ENCODE data around the gene CDK4.

CDK4 gene

DNA sequence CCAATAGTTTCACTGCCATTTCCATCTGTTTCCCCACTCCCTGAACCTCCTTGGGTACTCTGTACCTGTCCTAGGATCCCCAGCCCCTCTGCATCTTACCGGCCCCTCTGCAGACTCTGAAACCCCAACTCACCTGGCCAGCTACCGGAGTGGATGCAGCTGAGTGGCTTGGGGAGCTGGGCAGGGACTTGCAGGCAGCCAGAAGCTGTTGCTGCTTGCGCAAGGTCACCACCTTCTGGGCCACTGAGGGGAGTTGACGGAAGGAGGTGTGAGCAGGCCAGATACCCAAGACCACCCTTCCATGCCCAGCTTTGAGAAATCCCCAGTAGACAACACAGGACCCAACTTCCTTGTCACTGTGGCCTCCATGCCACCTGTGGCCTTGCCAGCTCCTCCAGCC, 19.8 kb downstream of the CDK4 start:
- Mint-ChIP-seq H3K4me3 (no peak overlapping the region), H3K9me3 (ENCODE audit: low read depth) (no peaks in the 10 kb centered on the region), H3K27me3 (no peaks in the 10 kb centered on the region), H3K4me1 (ENCODE audit: low read depth) (peaks cover 10% of the 10 kb centered on the region), H3K36me3 (peaks cover 9% of the 10 kb centered on the region), H3K27ac (peak overlapping the region; percentile 22)

DNA sequence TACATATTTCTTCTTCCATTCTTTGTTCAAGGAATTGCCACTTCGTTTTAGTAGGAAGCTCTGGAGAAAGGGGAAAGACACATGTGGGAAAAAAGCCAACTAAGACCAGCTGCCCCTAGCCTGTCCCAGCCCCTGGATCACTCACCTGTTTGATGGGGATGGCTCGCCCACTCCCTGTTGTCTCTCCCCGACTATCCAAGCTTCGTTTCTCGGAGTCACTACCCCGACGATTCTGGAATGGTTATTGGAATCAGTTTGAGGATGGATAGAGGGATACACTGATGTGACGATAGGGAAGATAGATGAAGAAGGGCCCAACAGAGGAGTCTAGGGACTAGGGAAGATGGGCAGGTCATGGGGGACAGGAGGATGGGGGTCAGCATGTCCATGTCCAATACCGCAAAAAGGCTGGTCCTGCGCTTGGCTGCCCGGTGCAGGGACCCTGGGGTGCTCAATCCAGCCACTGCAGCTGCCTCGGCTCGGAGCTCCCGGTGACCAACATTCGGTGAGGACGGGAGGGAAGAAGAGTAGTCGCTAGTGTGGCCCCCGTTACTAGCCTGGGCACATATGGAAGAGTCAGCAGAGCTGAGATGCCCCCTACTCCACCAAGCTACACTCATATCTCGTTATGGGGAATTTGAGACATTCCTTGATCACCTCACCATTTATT, 20.6 kb downstream of the CDK4 start:
- H3K9me3 Mint-ChIP-seq (ENCODE audit: low read depth): no peaks in the 10 kb centered on the region

DNA sequence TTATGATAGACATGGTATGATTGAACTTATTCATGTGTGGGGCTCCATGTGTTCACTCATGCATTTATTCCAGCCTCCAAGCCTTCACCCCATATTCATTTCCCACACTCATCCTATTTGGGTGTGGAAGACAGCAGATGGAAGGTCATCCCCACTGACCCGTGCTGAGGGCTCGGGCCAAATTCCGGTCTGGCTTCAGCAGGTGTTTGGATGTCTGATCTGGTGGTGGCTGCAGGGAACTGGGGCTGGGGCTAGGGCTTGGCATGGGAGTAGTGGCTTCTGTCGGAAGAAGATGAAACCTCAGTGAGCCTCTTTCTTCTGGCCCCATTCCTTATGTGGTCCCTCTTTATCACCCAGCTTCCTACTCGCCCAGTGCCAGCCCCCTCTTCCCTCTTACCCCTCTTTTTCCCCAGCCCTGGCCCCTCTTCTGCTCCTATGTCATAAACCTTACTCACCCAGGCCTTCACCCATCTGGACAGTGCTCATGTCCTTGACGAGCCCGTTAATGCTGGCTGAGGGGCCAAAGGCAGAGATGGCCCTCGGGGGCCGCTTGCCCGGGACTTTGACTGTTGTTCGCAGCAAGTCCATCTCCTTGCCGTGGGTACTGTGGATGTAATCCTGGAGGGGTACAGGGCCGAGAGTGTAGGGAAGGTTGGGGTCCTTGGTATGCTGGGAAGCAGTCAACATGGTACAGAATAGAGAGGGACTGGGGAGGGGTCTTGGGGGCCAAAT, 21.6 kb downstream of the CDK4 start:
- Mint-ChIP-seq H3K27ac (no peak overlapping the region), H3K4me1 (ENCODE audit: low read depth) (peaks cover 4% of the 10 kb centered on the region), H3K27me3 (no peaks in the 10 kb centered on the region), H3K36me3 (peaks cover 9% of the 10 kb centered on the region), H3K9me3 (ENCODE audit: low read depth) (no peaks in the 10 kb centered on the region), H3K4me3 (no peak overlapping the region)

More for the DNA sequence above, 20.6 kb downstream of the CDK4 start:
- H3K4me1 Mint-ChIP-seq (ENCODE audit: low read depth): peaks cover 6% of the 10 kb centered on the region
- no peaks in the 10 kb centered on the region for H3K27me3 Mint-ChIP-seq
- peak overlapping the region; percentile 66 for H3K27ac Mint-ChIP-seq
- peaks cover 9% of the 10 kb centered on the region for H3K36me3 Mint-ChIP-seq
- H3K4me3 Mint-ChIP-seq: no peak overlapping the region

DNA sequence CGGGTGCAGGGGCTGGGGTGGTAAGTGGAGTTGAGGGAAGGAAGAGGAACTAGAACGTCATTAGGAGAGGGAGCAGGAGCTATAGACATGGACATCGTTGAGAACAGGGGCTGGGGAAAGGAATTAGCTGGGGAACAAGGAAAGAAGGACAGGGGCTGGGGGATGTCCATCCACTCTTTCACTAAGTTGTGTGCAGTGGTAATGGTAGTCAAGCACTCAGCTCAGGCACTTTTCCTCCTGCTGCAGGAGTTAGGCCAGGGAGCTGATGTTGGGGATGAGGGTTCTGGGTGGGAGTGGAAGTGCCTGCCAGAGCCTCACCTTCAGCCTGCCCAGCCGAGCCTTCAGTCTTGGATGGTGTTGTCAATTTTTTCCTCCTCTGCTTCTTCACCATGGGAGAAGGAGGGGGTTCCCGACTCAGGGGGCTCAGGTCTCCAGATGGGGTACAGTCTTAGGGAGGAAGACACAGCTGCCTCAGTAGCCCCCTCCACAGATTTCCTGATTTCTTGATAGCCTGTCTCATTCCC, 22.7 kb downstream of the CDK4 start:
- H3K36me3 Mint-ChIP-seq: peaks cover 6% of the 10 kb centered on the region
- H3K4me3 Mint-ChIP-seq: no peak overlapping the region
- peaks cover 6% of the 10 kb centered on the region for H3K4me1 Mint-ChIP-seq (ENCODE audit: low read depth)
- no peaks in the 10 kb centered on the region for H3K27me3 Mint-ChIP-seq
- no peak overlapping the region for H3K27ac Mint-ChIP-seq
- no peaks in the 10 kb centered on the region for H3K9me3 Mint-ChIP-seq (ENCODE audit: low read depth)

DNA sequence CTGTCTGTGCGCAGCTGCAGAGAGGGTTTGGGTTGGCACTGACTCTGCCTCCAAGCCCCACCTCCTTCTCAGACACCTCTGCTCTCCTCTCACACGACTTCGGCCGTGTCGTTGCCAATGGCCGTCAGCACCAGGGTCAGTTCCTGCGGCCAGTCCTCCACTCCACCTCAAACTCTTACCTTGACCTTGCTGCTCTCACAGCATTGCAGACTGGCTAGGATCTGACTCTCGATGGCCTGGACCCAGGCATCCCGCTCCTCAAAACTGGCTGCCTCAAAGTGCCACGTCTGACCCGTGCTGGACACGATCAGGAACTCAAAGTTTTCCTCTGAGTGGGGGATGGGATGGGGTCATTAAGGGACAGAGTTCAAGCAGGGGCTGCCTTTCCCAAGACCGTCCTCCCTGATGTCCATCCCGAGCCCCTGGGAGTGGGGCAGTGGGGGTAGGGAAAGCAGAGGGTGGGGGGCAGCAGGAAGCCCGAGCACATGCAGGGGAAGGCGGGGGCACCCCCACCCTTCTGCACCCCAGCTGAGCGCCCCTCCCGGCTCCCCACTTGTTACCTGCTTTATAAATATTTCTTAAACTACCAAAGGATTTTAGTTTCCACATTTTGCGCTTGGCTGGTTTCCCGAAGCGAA, 24.2 kb downstream of the CDK4 start:
- H3K9me3 Mint-ChIP-seq (ENCODE audit: low read depth): no peaks in the 10 kb centered on the region
- no peak overlapping the region for H3K27ac Mint-ChIP-seq
- H3K27me3 Mint-ChIP-seq: no peaks in the 10 kb centered on the region
- H3K36me3 Mint-ChIP-seq: peaks cover 4% of the 10 kb centered on the region
- peaks cover 7% of the 10 kb centered on the region for H3K4me1 Mint-ChIP-seq (ENCODE audit: low read depth)
- no peak overlapping the region for H3K4me3 Mint-ChIP-seq

DNA sequence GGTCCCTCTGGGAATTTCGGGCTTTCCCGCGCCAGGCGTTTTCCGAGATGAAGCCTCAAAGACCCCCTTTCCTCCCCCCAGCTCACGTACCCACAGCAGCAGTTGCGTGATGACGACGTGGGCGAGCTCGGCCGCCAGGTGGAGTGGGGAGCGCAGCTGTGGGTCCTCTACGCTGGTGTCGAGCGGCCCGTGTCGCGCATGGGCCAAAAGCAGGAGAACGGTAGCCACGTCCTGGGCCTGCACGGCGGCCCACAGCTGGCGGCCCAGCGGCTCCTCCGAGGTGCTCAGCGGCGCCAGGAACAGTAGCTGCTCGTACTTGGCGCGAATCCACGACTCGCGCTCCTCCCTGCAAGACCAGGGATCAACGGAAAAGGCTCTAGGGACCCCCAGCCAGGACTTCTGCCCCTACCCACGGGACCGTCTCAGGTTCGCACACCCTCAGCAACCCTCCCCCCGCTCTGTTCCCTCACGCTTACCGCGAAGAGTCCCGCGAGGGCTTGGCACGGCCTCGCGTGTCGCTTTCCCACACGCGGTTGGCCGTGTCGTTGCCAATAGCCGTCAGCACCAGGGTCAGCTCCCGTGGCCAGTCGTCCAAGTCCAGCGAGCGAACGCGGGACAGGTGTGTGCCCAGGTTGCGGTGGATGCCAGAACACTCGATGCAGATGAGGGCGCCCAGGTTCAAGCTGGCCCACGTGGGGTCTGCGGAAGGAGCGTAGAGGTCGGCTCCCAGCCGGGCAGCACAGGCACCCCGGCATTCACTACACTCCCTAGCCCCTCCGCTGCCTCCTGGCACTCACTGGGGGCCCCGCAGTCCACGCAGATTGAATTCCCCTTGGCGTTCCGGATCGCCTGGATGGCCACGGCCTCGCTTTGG, 25.0 kb downstream of the CDK4 start:
- Mint-ChIP-seq H3K4me1 (ENCODE audit: low read depth) (peaks cover 10% of the 10 kb centered on the region), H3K27ac (no peak overlapping the region), H3K36me3 (peaks cover 4% of the 10 kb centered on the region), H3K27me3 (no peaks in the 10 kb centered on the region), H3K9me3 (ENCODE audit: low read depth) (no peaks in the 10 kb centered on the region), H3K4me3 (no peak overlapping the region)

DNA sequence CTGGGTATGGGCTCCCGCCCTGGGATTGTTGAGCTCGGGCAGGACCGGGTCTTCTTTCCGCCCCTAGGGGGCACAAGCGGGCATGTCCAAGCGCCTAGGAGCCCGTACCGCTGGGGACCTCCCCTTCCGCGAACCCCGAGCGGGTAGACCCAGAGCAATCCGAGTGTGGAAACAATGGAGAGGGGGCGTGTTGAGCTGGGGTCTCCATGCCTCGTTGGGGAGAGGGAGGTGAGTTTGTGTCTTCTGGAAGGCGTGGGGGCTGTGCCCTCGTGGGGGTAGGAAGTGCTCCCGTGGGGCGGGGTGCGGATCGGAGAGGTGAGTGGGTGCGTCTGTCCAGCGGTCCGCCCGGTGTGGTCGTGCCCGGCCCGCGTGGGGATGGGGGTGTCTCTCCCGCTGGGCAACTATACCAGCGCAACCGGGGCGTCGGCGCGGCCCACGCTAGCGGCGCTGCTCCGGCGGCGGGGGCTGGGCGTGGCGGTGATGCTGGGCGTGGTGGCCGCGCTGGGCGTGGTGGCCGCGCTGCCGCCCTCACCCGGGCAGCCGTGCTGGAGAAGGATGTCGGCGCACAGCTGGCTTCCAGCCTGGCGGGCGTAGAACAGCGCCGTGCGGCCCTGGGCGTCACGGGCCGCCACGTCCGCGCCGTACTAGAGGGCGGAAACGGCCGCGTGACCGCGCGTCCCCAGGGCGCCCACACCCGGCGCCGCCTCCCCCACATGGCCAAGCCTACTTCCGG, 25.8 kb downstream of the CDK4 start:
- Mint-ChIP-seq H3K27me3 (no peaks in the 10 kb centered on the region), H3K27ac (no peak overlapping the region), H3K4me1 (ENCODE audit: low read depth) (peaks cover 16% of the 10 kb centered on the region), H3K4me3 (peak overlapping the region; percentile 32), H3K9me3 (ENCODE audit: low read depth) (no peaks in the 10 kb centered on the region), H3K36me3 (peaks cover 2% of the 10 kb centered on the region)

DNA sequence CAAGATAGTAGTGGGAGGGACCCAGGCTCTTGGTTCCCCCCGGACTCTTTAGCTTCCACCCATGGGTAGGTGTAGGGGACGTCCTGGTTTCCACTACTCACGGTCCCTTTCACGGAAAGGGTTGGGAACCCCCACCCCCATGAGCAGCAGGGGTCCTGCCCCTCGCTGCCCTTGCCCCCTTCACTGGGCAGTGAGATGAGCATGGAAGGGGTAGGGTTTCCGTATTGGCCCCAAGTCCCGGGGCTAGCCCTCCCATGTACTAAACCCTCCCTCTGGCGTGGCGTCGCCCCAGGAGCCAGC, 26.3 kb downstream of the CDK4 start:
- H3K27ac Mint-ChIP-seq: no peak overlapping the region
- no peaks in the 10 kb centered on the region for H3K9me3 Mint-ChIP-seq (ENCODE audit: low read depth)
- no peaks in the 10 kb centered on the region for H3K27me3 Mint-ChIP-seq
- H3K4me1 Mint-ChIP-seq (ENCODE audit: low read depth): peaks cover 16% of the 10 kb centered on the region
- peaks cover 2% of the 10 kb centered on the region for H3K36me3 Mint-ChIP-seq
- no peak overlapping the region for H3K4me3 Mint-ChIP-seq

DNA sequence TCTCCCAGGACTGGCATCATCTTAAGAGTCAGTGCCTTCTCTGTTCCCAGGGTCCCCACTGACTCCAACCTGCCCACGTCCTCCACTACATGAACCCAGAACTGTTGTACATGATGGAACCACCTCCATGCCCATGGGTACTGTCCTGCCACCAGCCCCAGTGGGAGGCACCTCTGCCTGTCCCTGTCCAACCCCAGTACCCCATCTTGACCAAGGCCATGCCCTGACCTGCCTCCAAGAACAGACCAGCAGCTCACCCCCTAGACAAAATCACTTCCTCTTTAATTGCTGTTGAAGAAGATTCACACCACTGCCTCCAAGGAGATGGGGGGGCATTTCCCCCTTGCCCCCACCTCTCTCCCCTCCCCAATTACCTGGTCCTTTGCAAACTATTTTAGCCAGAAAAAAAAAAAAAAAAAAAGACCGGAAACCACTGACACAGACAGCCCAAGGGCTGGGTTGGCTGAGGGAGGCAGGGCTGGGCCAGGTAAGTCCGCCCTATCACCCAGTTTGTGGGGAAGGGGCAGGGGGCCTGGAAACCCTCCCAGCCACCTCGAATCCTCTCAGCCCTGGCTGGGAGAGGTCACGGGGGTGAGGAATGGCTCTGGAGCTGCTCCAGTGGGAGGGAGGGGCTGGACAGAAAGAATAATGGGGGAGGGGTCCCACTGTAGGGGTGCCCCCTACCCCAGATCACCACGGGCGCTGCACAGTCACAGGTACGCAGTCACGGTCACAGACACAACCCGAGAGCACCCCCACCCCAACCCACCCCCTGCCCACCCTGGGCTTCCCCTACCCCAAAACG, 27.0 kb downstream of the CDK4 start:
- no peaks in the 10 kb centered on the region for H3K9me3 Mint-ChIP-seq (ENCODE audit: low read depth)
- no peak overlapping the region for H3K4me3 Mint-ChIP-seq
- H3K27ac Mint-ChIP-seq: peak overlapping the region; percentile 50
- H3K4me1 Mint-ChIP-seq (ENCODE audit: low read depth): peaks cover 16% of the 10 kb centered on the region
- no peaks in the 10 kb centered on the region for H3K27me3 Mint-ChIP-seq
- H3K36me3 Mint-ChIP-seq: peaks cover 2% of the 10 kb centered on the region

DNA sequence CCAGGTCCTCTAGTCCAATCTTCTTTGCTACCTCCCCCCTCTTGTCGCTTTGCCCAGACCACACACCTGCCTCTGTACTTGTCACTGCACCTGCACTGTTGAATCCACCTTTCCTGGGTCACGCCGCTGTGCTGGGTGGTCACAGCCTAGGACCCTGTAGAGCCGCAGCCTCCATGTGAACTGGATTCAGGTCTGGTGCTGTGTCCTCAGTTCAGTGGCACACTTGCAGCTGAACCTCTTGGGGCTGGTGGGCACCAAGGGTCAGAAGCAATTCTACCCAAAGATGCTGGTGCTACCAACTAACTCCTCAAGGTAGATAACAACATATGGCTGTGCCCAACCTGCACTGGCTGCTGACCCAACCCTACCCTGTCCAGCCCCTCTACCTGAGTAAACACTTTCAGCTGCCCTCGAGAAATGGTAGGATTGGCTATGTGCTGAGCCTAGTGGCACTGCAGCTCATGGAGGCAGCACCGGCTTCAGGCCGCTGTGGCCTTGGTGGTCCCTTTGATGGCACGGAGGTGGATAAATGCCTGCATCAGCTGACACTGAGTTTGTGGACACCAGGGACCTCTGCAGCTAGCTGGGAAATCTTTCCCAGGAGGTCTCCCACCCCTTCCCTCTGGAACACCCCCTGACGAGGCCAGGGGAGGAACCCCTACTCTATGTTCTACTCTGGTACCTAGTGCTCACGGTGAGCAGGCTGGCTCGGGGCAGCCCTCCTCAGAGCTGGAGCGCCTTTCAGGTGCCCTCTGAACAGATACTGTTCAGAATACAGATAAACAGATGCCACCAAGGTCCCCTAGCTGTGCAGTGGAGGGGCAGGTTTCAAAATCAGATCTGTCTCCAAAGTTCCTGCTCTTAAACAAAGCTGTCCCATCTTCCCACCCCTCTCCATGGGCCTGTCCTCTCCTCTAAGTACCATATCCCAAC, 27.8 kb downstream of the CDK4 start:
- Mint-ChIP-seq H3K4me1 (ENCODE audit: low read depth) (peaks cover 16% of the 10 kb centered on the region), H3K4me3 (no peak overlapping the region)

DNA sequence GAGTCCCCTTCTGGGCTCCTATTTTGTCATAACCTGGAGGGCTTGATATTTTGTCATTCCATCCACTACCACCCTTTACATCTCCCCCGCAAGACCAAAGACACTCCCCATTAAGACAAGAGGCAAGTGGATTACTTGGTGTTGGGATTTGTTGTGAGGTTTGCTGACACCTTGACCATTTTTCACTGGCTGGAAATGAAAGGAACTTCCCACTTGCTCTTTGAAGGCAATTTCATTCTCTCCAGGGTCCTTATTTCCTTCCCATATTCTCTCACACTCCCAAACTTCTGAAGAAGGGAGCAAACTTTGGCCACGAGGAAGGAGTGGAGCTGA, 28.5 kb downstream of the CDK4 start:
- H3K27me3 Mint-ChIP-seq: no peaks in the 10 kb centered on the region
- peaks cover 2% of the 10 kb centered on the region for H3K36me3 Mint-ChIP-seq
- no peak overlapping the region for H3K27ac Mint-ChIP-seq
- peaks cover 16% of the 10 kb centered on the region for H3K4me1 Mint-ChIP-seq (ENCODE audit: low read depth)
- no peak overlapping the region for H3K4me3 Mint-ChIP-seq
- H3K9me3 Mint-ChIP-seq (ENCODE audit: low read depth): no peaks in the 10 kb centered on the region

More for the DNA sequence above, 27.8 kb downstream of the CDK4 start:
- Mint-ChIP-seq H3K27ac (peak overlapping the region; percentile 50), H3K27me3 (no peaks in the 10 kb centered on the region), H3K36me3 (peaks cover 2% of the 10 kb centered on the region), H3K9me3 (ENCODE audit: low read depth) (no peaks in the 10 kb centered on the region)

DNA sequence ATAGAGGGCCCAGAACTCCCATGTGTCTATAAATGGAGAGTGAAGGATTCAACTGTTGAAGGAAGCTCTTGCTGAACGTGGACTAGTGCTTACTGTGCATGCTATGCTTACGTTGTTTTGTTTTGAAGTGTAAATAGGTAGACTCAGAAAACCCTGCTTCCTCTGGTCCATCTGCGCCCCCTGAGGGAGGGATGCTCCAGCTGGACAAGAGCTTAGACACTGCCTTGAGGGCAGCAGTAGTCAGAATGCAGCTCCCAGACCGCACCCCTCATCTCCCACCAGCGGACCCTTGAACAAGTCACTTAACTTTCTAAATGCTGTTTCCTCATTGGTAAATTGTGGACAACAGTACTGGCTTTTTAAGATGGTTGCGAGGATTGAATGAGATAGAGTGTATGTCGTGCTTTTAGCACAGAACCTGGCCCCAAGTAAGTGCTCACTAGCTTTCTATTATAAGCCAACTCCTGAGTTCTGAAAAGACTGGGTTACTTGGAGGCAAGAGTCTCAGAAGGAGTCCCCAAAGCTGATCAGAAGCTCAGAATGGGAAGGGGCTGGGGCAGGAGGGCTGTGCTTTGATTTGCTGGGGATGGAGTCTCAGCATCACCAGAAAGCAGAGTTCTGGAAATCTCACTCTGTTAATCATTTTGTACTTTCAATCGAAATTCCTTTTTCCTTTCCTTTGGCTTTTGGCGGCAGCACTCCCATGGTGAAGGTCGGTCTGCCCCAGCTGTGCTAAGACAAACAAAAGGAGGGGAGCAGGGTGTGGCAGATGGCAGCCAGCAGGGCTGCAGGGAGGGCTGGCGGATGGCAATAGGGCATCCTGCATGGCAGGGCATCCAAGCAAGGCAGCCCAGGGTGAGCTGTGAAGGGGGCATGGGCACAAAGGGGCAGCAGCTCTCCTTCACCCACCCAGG, 29.1 kb downstream of the CDK4 start:
- H3K9me3 Mint-ChIP-seq (ENCODE audit: low read depth): no peaks in the 10 kb centered on the region
- H3K4me3 Mint-ChIP-seq: no peak overlapping the region
- H3K36me3 Mint-ChIP-seq: peaks cover 3% of the 10 kb centered on the region
- H3K27ac Mint-ChIP-seq: peak overlapping the region; percentile 10
- peaks cover 16% of the 10 kb centered on the region for H3K4me1 Mint-ChIP-seq (ENCODE audit: low read depth)
- H3K27me3 Mint-ChIP-seq: no peaks in the 10 kb centered on the region

Data from activated naive CD8-positive, alpha-beta T cell (primary cell).